GF-D8 (cell line): Measurements from ENCODE around the gene IRX6.

ENCODE experiments used
- DNase-seq: peaks from one replicate; lab custom pipeline; 2025; lab: John Stamatoyannopoulos, UW

IRX6 gene

GRCh38 chr16:55324285-55325079, 479 bp downstream of the IRX6 start:
- DNase-seq = no peak

- DNase-seq = no peak
Measured at GRCh38 chr16:55325080-55325447, 1.1 kb downstream of the IRX6 start.

GRCh38 chr16:55325458-55326109, 1.6 kb downstream of the IRX6 start:
- no peak for DNase-seq

- DNase-seq = no peak
Measured at GRCh38 chr16:55326261-55327092, 2.5 kb downstream of the IRX6 start.

GRCh38 chr16:55328611-55329569, 4.9 kb downstream of the IRX6 start:
- DNase-seq = no peak

GRCh38 chr16:55329791-55330428, 5.9 kb downstream of the IRX6 start:
- DNase-seq = no peak

- DNase-seq = no peak
Measured at GRCh38 chr16:55330781-55331647, 7.0 kb downstream of the IRX6 start.

GRCh38 chr16:55331648-55332185, 7.7 kb downstream of the IRX6 start:
- DNase-seq = no peak

GRCh38 chr16:55333684-55334083, 9.7 kb downstream of the IRX6 start:
- DNase-seq = peak; percentile 94

- DNase-seq = no peak
Measured at GRCh38 chr16:55338646-55339045, 14.6 kb downstream of the IRX6 start.

- DNase-seq = no peak
Measured at GRCh38 chr16:55340445-55340844, 16.4 kb downstream of the IRX6 start.

GRCh38 chr16:55341681-55342080, 17.7 kb downstream of the IRX6 start:
- DNase-seq = no peak

- no peak for DNase-seq
Measured at GRCh38 chr16:55346475-55346874, 22.5 kb downstream of the IRX6 start.

GRCh38 chr16:55349867-55350266, 25.9 kb downstream of the IRX6 start:
- DNase-seq = no peak

- DNase-seq = no peak
Measured at GRCh38 chr16:55350984-55351383, 27.0 kb downstream of the IRX6 start.

- no peak for DNase-seq
Measured at GRCh38 chr16:55351936-55352335, 27.9 kb downstream of the IRX6 start.

- no peak for DNase-seq
Measured at GRCh38 chr16:55357241-55357640, 33.2 kb downstream of the IRX6 start.

GRCh38 chr16:55359946-55360345, 35.9 kb downstream of the IRX6 start:
- no peak for DNase-seq

GRCh38 chr16:55364811-55365210, 40.8 kb downstream of the IRX6 start:
- no peak for DNase-seq

- no peak for DNase-seq
Measured at GRCh38 chr16:55367301-55367811, 43.4 kb downstream of the IRX6 start.
